Hematopoietic multipotent progenitor cell treated with erythropoietin and hydrocortisone succinate and interleukin-3 and kit ligand, for 17 days (in vitro differentiated cells): ENCODE data around the gene EMD.
A peak's percentile ranks its signal among the peaks of the same experiment; 100 is the strongest.

Source experiments
- DNase-seq: peaks from one replicate; pipeline ENCODE4 v3.0.0-alpha.2; 2015; ENCODE audit warnings: low spot score

EMD gene

GRCh38 chrX:154355094-154355775, 23.9 kb upstream of the EMD start:
- DNase-seq, result no peak

- DNase-seq, result no peak
Measured at GRCh38 chrX:154355776-154356140, 23.3 kb upstream of the EMD start.

GRCh38 chrX:154356596-154356995, 22.5 kb upstream of the EMD start:
- DNase-seq, result no peak

- DNase-seq, result no peak
Measured at GRCh38 chrX:154357205-154357604, 21.9 kb upstream of the EMD start.

GRCh38 chrX:154358011-154358410, 21.1 kb upstream of the EMD start:
- no peak for DNase-seq

- DNase-seq, result no peak
Measured at GRCh38 chrX:154358829-154359228, 20.3 kb upstream of the EMD start.

GRCh38 chrX:154359362-154360154, 19.5 kb upstream of the EMD start:
- DNase-seq, result no peak

- no peak for DNase-seq
Measured at GRCh38 chrX:154360155-154360713, 18.9 kb upstream of the EMD start.

- DNase-seq, result no peak
Measured at GRCh38 chrX:154362085-154362742, 16.9 kb upstream of the EMD start.

- no peak for DNase-seq
Measured at GRCh38 chrX:154363706-154364439, 15.2 kb upstream of the EMD start.

GRCh38 chrX:154365052-154365600, 14.0 kb upstream of the EMD start:
- no peak for DNase-seq

GRCh38 chrX:154365997-154366665, 13.0 kb upstream of the EMD start:
- no peak for DNase-seq

- DNase-seq, result no peak
Measured at GRCh38 chrX:154366666-154367055, 12.4 kb upstream of the EMD start.

- no peak for DNase-seq
Measured at GRCh38 chrX:154367474-154368308, 11.4 kb upstream of the EMD start.

- DNase-seq, result peak; percentile 83
Measured at GRCh38 chrX:154368630-154369448, 10.3 kb upstream of the EMD start.

GRCh38 chrX:154369449-154370299, 9.4 kb upstream of the EMD start:
- DNase-seq, result peak; percentile 22

GRCh38 chrX:154370300-154371016, 8.6 kb upstream of the EMD start:
- DNase-seq, result no peak
